Measurements from ENCODE around the gene ARF1. TPM values are rescaled to one million over a fixed set of nuclear protein-coding genes. Genes with fewer than 3 reads are reported as not detected.

Gene ARF1
- total and polyA plus RNA-seq, 2 of the 8 experiments (the other 6 are each of a cell fraction or from before 2014, with no cell fraction given): 265 to 471 TPM

- no peak overlapping the region for H3K4me2 ChIP-seq (ENCODE audit: insufficient read depth in 1 of 2, low read depth in 2 of 2, low read length in 2 of 2)
- no peak overlapping the region for H4K5ac ChIP-seq (ENCODE audit: insufficient read length, low read depth, low read length)
- H3K27ac ChIP-seq (ENCODE audit: low read depth, low read length): no peak overlapping the region
- no peak overlapping the region for H3K14ac ChIP-seq (ENCODE audit: insufficient read length)
- H3K27me3 ChIP-seq (replicated peaks in 1 of 4; ENCODE audit: control insufficient read depth in 3 of 4, extremely low read depth in 1 of 4, insufficient read depth in 3 of 4, low read length in 3 of 4): no peaks in the 10 kb centered on the region; a peak in 3 of 7 replicates
- H3K4ac ChIP-seq (replicated peaks; ENCODE audit: insufficient read length, low read depth, low read length): no peak overlapping the region
- ChIA-PET CTCF (ENCODE audit: partially characterized antibody) (interaction anchor here (1.9 to 2.5 kb wide), 2 partner anchors 7 to 124 kb away, joined by 4 to 11 read pairs; no protein-coding TSS in a partner anchor), POLR2A (ENCODE audit: partially characterized antibody) (interaction anchor here (2.2 kb wide), 1 partner anchor 13 kb away, joined by 9 read pairs; no protein-coding TSS in a partner anchor)
- no peak overlapping the region for H3K23ac ChIP-seq (ENCODE audit: insufficient read length)
- no peak overlapping the region for H2BK15ac ChIP-seq (ENCODE audit: low read length)
- no peak overlapping the region for H2BK12ac ChIP-seq (ENCODE audit: low read depth, low read length)
- no peaks in the 10 kb centered on the region for H4K20me1 ChIP-seq (replicated peaks in 1 of 2; ENCODE audit: control insufficient read depth in 1 of 2, insufficient read depth in 2 of 2, low read length in 2 of 2)
- H2BK20ac ChIP-seq (ENCODE audit: low read length): no peak overlapping the region
- H3K79me2 ChIP-seq (ENCODE audit: control insufficient read depth in 1 of 2, insufficient read depth in 2 of 2, low read length in 2 of 2): no peaks in the 10 kb centered on the region
- DNase-seq (ENCODE audit: low read depth in 1 of 2, low spot score in 2 of 2) (no peak), FAIRE-seq (no peak)
- H2BK120ac ChIP-seq (replicated peaks; ENCODE audit: low read depth, low read length): no peak overlapping the region
- H2AFZ ChIP-seq (ENCODE audit: low read length): no peak overlapping the region
- H3K79me1 ChIP-seq (ENCODE audit: low read depth, low read length): no peaks in the 10 kb centered on the region; the same call in 1 of the 2 replicates
- no peak overlapping the region for H4K8ac ChIP-seq (ENCODE audit: extremely low read depth, insufficient read depth, low read length)
- no peak overlapping the region for H3K56ac ChIP-seq (replicated peaks; ENCODE audit: insufficient read length, low read depth, low read length)
- H2BK5ac ChIP-seq (ENCODE audit: low read depth, low read length): no peak overlapping the region
- H4K91ac ChIP-seq (replicated peaks; ENCODE audit: insufficient read length, low read length): no peak overlapping the region
- no peak overlapping the region for H3K18ac ChIP-seq (ENCODE audit: extremely low read depth, low read length)
- H3K36me3 ChIP-seq (ENCODE audit: control insufficient read depth in 2 of 4, insufficient read depth in 4 of 4, low read length in 3 of 4): no peaks in the 10 kb centered on the region
- no peak overlapping the region for H3K4me3 ChIP-seq (ENCODE audit: extremely low read depth in 1 of 4, insufficient read depth in 2 of 4, low read depth in 3 of 4, low read length in 4 of 4)
- H3K9me3 ChIP-seq (ENCODE audit: insufficient read depth in 2 of 2, low read depth in 1 of 2, low read length in 1 of 2): peaks cover 12 to 14% of the 10 kb centered on the region in 2 experiments
- no peaks in the 10 kb centered on the region for H3K23me2 ChIP-seq (ENCODE audit: low read depth, low read length)
- H3K4me1 ChIP-seq (replicated peaks in 1 of 4; ENCODE audit: control insufficient read depth in 3 of 4, insufficient read depth in 4 of 4, low read length in 3 of 4): no peaks in the 10 kb centered on the region
- H2AK5ac ChIP-seq (ENCODE audit: low read depth, low read length): no peak overlapping the region
- 54% methylated on average over 1 of the region's 1 CpG; no CpG with 5 or more reads in 1 of the 2 experiments for WGBS, 2 experiments (ENCODE audit: extremely low coverage in 1 of 2, insufficient coverage in 1 of 2, insufficient read length in 1 of 2, insufficient replicate concordance in 2 of 2, low coverage in 1 of 2, low lambda C conversion rate in 2 of 2, missing lambda C conversion rate in 1 of 2)
- H3K9ac ChIP-seq (replicated peaks in 1 of 4; ENCODE audit: extremely low read depth in 1 of 4, low read depth in 3 of 4, low read length in 3 of 4): no peak overlapping the region
- TF ChIP-seq, protein P1, sequence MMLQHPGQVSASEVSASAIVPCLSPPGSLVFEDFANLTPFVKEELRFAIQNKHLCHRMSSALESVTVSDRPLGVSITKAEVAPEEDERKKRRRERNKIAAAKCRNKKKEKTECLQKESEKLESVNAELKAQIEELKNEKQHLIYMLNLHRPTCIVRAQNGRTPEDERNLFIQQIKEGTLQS (IDR thresholded peaks at IDR 0.05; ENCODE audit: insufficient read depth, low read depth, low read length): no peak
- TF ChIP-seq HDAC6 (IDR thresholded peaks at IDR 0.05; ENCODE audit: low read depth, low read length): no peak
- TF ChIP-seq RNF2 (IDR thresholded peaks at IDR 0.05; ENCODE audit: borderline replicate concordance, low read depth, low read length, missing control alignments, poor library complexity, severe bottlenecking): no peak
- no peak for TF ChIP-seq EGR1 (IDR thresholded peaks at IDR 0.05; ENCODE audit: borderline replicate concordance, low read depth, low read length)
These were observed 40.5 kb downstream of the ARF1 start for GRCh38 chr1:228122921-228123441.
